ENCODE measurements around the gene SRP9.
"Not testable (repeated sequence)": the region's sequence is repeated elsewhere in the genome, so short reads cannot be mapped to it uniquely, and the experiment has no call there.

Gene SRP9

DNA sequence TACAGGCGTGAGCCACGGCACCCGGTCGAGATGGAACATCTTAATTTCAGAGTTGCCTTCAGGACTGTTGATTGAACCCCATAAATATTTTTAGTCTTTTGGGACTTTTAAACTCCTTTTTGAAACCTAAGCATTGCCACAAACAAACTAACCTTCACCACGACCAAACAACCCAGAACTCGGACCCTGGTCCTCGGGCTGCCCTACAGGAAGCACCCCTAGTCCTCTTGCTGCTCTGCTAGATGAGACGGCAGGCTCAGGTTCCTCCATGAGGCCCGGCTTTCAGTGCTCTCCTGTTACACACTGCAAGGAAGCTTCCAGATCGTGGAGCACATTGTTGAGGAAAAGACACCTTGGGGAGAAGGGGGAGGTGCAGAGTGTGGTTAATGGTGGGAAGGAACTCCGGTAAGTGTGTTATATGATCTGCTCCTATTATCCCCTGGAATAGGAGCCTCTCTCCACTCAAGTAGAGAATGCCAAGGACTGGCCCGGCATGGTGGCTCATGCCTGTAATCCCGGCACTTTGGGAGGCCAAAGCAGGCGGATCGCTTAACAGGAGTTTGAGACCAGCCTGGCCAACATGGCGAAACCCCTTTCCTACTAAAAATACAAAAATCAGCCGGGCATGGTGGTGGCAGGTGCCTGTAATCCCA, 38.0 kb downstream of the SRP9 start:
- no peak for DNase-seq (ENCODE audit: low read depth)

DNA sequence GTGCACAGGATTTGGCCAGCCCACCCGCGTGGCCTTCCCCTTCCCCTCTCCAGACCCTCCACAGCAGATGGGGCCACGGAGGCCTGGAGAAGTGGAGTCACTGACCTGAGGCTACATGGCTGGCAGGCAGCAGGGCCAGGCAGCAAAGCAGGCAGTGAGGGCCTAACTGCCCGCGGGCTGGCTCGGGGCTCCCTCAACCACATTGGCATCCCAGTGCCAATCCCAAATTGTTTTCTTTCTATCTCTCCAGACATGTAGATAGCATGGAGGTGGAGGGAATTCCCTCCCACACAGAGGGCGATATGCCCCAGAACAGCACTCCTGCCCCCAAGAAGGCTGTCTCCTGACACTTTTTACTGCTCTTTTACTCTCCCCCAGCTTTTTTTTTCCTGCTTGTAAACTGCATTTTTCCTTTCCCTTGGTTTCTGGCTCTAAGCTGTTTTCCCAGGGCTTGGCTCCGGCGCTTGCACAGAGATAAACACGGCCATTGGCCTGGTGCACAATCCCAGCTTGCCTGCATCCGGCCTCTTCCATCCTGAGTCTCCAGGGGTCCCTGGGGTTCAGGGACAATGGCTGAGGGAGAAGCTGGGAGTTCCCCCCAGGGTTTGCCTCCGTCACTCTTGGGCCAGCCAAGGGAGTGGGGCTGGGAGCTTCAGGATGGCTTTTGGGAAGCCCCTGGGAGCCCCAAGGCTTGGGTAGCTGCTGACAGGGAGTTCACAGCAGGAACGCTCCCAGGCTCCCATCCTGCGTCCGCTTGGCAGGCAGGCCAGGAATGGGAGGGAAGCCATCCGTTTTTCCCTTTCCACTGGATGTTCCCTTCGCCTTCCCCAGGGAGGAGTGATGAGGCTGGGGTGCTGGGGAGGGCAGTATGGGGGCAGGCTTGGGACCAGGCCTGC, 39.3 kb downstream of the SRP9 start:
- DNase-seq (ENCODE audit: low read depth), result no peak

DNA sequence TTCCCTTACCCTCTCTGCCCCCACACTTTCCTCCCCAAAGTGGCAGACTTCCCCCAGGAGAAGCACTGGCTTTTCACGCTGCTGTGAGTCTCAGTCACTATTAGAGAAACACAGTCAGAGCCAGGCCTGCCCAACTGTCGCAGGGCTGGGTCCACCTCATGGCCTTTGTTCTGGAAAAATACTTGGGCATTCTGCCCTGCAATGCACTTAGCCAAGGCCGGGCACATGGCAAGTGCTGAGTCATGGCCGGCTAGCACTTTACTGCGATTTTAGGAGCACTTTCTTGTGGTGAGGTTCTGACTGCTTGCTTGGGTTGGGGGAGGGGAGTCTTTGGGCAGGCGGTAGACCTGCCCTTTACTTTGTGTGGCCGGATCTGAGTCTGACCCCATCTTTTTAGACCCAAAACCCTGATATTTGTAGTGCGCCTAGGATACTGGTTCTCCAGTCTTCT, 40.0 kb downstream of the SRP9 start:
- peak; percentile 79 for DNase-seq (ENCODE audit: low read depth)

DNA sequence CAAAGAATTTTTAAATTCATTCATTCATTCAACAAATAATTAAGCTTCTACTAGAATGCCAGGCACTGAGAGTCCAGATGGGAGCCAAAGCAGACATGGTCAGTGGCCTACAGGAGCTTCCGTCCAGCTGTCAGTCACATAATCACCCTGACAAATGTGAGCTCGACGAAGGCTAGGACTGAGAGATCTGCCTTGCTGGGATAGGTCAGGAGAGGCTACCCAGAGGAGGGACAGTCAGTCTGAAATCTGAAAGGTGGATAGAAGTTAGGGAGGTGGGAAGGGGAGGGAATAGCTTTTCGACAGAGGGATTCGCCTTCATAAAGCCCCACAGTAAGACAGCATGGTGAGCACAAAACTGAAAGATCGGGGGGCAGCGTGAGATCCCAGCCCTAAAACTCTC, 40.6 kb downstream of the SRP9 start:
- DNase-seq (ENCODE audit: low read depth), result no peak

DNA sequence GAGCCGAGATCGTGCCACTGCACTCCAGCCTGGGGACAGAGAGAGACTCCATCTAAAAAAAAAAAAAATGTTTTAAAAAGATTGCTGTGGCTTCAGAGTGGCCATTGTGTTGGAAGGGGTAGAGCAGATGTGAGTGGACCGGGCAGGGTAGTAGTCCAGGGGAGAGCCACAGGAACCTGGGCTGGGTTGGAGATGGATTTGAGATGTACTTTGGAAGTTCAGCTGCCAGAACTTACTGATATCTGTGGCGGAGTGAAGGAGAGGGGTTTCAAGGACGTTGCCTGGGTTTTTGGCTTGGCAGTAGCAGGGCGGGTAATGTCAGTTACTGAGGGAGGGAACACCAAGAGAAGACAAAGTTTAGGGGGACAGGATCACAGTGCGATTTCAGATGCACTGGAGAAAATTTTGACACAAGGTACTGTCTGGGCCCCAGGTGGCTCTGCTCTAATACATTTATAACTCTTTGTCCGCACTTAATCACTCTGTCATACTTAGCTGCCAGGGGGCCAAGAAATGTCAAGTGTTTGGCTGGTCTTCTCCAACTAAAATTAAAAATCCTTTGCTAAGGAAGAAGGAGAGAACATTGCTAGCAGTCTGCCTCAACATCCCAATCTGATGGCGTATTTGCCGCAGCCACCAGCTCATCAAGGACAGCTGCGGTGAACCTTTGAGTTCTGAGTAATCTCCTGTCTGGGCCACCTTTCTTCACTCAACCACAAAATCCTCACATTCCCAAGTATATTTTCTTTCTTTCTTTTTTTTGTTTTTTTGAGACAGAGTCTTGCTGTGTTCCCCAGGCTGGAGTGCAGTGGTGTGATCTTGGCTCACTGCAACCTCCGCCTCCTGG, 41.9 kb downstream of the SRP9 start:
- no peak for DNase-seq (ENCODE audit: low read depth)

DNA sequence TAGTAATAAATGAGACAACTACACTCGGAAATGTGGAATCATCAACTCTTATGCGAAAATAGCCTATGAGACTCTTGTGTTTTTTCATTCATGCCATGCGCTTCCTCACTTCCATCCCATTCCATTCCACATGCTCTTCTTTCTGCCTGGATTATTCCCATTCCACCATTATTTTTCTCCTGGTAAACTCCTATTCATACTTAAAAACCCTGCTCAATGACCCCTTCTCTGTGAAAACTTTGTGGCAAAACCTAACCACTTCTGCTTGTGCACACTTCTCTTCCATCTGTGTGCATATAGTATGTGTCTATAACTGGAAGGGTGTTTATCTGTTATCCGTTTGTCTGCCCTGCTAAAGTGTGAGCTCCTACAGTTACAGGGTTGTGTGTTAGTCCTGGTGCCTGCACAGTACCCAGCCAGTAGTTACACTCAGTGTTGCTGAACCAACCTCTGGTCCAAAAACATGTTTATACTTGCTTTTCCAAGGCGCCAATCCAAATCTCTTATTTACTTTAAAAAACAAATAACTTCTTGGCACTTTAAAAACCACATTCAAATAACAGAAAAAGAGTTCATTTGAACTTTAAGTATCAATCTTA, 43.0 kb downstream of the SRP9 start:
- no peak for DNase-seq (ENCODE audit: low read depth)

DNA sequence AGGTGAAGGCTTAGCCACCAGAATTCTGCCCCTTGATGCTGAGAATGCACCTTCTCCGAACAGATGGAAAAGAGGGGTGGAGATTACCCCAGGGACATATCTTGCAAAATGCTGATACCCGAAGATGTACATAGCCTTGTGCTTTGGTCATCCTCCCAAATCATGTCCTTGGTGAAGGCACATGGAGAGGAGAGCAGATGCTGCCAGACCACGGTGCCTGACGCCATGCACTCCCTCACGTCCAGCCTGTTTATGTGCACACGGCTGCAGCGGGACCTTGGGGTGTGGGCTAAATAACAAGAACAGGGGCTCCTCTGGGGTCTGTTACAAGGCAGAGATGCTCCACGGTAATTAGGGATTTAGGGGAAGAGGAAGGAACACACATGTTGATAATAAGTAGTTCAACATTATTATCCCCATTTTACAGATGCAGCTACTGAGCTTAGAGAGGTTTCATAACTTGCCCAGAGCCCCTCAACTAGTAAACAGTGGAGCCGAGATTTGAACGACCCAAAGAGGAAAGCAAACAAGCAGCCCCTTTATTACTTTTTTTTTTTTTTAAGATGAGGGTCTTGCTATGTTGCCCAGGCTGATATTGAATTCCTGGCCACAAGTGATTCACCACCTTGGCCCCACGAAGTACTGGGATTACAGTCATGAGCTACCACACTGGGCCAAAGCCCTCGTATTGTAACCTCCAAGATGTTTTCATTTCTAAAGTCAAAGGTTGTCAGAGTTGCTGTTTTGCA, 45.2 kb downstream of the SRP9 start:
- no peak for DNase-seq (ENCODE audit: low read depth)

DNA sequence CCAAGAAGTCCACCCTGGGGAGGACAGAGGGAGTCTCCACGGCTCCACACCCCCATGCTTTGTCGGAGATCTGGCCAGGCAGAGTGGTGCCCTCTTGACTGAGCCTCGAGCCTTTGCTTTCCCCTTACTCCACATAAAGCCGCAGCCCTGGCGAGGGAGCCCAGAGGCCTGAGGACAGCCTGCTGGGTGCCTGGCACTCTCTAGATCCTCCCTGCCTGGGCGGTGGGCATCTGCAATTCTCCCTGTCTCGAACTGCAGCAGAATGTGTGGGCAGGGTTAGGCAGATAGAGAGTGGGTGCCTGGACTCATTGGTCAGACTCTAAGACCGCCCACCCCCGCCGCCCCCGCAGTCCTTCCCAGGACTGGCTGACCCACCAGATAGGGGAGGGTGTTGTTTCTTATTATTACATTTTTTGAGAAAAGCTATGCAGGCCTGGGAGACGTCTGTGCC, 46.2 kb downstream of the SRP9 start:
- DNase-seq (ENCODE audit: low read depth), result no peak

DNA sequence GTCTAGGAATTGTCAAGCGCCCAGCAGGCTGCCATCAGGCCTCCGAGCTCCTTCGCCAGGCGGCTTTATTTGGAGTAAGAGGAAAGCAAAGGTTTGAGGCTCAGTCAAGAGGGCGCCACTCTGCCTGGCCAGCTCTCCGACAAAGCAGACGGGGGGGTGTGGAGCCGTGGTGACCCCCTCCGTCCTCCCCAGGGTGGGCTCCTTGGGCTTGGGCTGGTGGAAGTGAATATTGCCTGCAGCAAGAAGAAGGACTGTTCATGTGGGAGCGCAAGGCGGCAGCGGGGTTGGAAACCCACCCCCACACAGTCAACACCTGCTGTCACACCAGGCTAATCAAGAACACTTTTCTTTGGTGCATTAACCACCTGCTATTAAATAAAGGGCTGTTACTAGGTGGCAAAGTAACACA, 46.9 kb downstream of the SRP9 start:
- no peak for DNase-seq (ENCODE audit: low read depth)

DNA sequence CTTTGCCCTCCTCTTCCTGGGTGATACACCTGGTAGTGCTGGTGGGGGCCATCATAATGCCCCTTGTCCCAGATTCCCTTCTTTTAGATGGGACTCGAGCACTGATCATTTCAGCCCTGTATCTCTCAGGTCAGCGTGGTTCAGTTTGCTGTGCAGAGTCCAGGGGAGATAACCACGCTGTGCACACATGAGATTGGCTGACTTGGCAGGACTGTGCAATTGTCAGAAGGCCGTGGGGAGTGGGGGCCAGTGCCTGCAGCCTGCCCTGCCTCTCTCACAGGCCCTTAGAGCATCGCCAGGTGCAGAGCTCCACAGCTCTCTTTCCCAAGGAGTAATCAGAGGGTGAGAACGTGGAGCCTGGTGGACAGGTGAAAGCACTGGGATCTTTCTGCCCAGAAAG, 47.5 kb downstream of the SRP9 start:
- no peak for DNase-seq (ENCODE audit: low read depth)

DNA sequence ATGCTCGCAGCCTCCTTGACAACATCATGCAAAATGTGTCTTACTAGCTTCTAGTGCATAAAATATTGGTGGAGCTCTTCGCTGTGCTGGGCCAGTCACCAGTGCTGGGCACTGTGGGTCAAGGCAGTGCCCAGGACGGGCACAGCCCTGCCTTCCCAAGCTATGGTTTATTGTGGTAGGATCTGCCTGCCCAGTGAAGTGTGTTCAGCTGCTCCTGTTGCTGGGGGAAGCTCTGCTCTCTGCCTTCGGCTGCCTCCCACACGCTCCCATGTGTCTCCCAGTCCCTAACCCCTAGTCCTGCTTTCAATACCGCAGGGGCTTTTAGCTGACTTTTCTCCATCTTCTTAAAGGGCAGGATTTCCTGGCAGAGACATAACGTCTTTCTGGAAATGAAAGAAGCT, 48.0 kb downstream of the SRP9 start:
- no peak for DNase-seq (ENCODE audit: low read depth)

DNA sequence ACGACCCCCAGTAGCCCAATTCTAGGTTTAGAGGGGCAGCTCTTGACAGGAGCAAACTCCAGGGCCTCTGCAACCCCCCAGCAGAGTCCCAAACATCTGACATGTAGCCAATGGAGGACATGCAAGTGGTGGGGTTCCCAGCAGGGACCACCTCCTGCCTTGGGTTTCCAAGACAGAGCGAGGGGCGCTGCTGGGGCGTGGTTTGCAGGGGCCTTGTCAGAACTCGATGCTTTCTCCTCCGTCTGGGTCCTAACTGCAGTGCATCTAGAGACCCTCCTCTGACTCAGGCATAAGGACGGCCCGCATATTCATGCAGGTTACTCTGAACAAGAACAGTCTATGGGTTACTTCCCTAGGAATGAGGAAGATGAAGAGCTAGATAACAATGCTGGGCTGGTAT, 49.5 kb downstream of the SRP9 start:
- no peak for DNase-seq (ENCODE audit: low read depth)

DNA sequence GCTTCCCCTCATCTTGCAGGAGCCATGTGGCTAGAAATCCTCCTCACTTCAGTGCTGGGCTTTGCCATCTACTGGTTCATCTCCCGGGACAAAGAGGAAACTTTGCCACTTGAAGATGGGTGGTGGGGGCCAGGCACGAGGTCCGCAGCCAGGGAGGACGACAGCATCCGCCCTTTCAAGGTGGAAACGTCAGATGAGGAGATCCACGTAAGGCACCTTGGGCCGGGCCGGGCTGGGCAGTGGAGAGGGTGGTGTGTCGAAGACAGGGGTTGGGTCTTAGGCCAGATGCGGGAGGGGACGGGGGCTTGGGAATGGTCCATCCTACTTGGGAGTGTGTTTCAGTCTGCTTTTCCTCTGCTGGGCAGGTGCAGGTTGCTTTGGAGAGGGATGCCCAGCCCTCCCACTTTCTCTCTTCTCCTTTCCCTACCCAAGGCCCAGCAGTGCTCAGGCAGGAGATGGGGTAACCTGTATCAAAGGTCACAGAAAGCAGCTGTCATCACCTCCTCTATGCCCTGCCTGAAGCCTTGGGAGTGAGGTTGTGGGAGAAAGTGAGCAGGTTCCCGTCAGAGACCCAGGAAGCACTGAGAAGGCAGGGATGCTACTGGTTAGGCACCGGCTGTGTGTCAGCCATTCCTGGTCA, 51.2 kb downstream of the SRP9 start:
- no peak for DNase-seq (ENCODE audit: low read depth)

DNA sequence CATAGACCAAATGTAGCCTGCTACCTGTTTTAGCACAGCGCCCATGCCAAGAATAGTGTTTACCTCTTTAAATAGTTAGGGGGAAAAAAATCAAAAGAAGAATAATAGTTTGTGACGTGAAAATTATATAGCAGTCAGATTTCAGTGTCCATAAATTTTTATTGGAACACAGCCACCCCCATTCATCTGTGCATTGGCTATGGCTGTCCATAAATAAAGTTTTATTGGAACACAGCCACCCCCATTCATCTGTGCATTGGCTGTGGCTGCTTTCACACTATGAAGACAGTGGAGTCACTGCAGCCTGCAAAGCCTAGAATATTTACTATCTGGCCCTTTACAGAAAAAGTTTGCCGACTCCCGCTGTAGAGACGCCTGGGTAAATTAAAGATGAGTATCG, 53.2 kb downstream of the SRP9 start:
- no peak for DNase-seq (ENCODE audit: low read depth)

DNA sequence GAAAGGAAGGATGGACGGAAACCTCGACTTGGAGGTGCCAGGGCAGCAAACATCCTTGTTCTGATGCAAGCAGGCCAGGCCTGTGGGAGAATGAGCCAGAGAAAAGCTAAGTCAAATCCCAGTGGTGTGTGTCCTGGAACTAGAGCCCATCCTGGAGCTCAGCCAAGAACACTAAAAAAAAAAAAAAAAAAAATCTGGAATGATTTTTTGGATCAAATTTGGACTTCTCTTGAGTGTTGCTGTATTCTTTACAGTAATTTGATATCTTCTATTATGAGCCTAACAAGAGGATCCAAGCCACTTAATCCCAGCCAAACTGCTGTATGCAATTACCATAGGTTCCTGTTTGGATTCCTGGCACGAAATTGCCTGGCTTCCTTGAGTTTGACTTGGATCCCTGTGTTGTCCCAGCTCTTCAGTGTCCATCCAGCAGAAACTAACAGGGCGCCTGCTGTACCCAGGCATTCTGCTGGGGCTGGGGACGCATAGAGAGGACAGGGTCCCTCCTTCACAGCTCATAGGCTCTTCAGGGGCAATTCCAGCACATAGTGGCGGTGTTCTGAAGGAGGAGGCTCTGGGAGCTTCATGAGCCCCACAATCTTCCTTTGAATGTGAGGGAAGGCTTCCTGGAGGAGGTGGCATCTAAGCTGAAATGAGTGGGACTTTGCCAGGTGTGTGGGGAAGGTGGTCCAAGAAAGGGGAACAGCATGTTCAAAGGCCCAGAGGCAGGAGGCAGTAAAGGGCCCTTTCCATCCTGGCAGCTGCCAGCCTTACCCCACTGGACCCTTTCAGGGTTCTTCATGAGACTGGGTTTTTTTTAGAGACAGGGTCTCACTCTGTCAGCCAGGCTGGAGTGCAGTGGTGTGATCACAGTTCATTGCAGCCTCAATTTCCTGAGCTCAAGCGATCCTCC, 57.0 kb downstream of the SRP9 start:
- no peak for DNase-seq (ENCODE audit: low read depth)

DNA sequence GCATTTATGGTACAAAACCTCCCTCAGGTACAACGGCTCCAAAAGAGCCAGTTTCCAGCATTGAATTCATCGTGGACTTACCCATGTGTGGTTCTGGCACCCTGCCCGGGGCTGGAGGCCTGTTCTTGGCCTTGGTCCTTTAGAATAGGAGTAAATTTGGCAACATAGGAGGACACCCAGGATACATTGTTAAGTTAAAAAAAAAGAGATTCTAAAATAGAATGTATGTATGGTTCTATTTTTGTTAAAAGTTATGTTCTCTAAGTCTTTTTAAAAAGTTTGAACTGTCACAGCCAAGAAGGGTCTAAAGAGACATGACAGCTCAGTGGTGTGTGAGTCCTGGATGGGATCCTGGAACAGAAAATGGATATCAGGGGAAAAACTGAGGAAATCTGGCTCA, 58.2 kb downstream of the SRP9 start:
- no peak for DNase-seq (ENCODE audit: low read depth)

DNA sequence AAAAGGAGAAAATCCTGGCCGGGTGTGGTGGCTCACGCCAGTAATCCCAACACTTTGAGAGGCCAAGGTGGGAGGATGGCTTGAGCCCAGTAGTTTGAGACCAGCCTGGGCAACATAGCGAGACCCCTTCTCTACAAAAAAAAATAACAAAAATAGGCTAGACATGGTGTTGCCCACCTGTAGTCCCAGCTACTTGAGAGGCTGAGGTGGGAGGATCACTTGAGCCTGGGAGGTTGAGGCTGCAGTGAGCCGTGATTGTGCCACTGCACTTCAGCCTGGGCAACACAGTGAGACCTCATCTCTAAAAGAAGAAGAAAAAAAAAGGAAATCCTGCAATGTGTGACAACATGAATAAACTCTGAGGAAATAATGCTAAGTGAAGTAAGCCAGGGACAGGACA, 58.7 kb downstream of the SRP9 start:
- not testable (repeated sequence) for DNase-seq (ENCODE audit: low read depth)

DNA sequence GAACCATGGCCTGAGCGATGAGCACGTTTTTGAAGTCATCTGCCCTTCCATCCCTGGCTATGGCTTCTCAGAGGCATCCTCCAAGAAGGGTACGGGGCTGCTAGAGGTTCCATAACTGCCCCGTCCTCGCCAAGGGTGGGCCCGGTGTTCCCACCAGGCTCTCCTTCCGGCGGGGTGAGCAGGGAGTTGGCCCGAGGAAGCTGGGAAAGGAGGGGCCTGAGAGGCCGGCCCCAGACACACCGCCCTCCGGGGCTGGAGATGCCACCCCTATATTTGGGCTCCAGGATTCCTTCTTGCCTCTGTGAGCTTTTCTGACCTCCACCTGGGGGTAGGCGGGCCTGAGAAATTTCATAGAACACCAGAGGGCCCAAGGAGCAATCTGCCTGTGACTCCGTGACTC, 61.2 kb downstream of the SRP9 start:
- no peak for DNase-seq (ENCODE audit: low read depth)

All from ELR (cell line).